Occipital lobe (tissue), 2 donors: Measurements from ENCODE around the gene GYS1. TPM values are rescaled to one million over a fixed set of nuclear protein-coding genes. Genes with fewer than 3 reads are reported as not detected.
"Not testable (repeated sequence)": the region's sequence is repeated elsewhere in the genome, so short reads cannot be mapped to it uniquely, and the experiment has no call there.

Source experiments
- DNase-seq: peaks from one replicate; lab custom pipeline; 2025; lab: John Stamatoyannopoulos, UW
- total RNA-seq: library from RNA; depleted of rRNA; stranded (reverse); fragments of >200 nt; gene quantifications from one replicate; pipeline ENCODE4 v1.2.3, GENCODE V29; 2014

GYS1 gene
- total RNA-seq, 1 donor from 2014 or later, result 14.2 TPM

GRCh38 chr19:48945817-48946216 is 47.3 kb downstream of the GYS1 start:
- no peak for DNase-seq

GRCh38 chr19:48945415-48945814 is 47.7 kb downstream of the GYS1 start:
- DNase-seq, result no peak

- no peak for DNase-seq
These were observed 50.0 kb downstream of the GYS1 start for GRCh38 chr19:48943081-48943480.

- no peak for DNase-seq
These were observed 52.2 kb downstream of the GYS1 start for GRCh38 chr19:48940902-48941301.

- DNase-seq, result no peak
These were observed 54.9 kb downstream of the GYS1 start for GRCh38 chr19:48938256-48938655.

GRCh38 chr19:48935864-48936263 is 57.2 kb downstream of the GYS1 start:
- DNase-seq, result no peak

GRCh38 chr19:48934837-48935236 is 58.3 kb downstream of the GYS1 start:
- no peak for DNase-seq

GRCh38 chr19:48933382-48933932 is 59.7 kb downstream of the GYS1 start, which contains the start of gene DHDH:
DHDH (plus strand) TSS chr19:48933699; CDS start chr19:48933722, 23 bp downstream.
- DNase-seq, result peak; percentile 57

- DNase-seq, result no peak
These were observed 64.7 kb downstream of the GYS1 start for GRCh38 chr19:48928164-48929025.

GRCh38 chr19:48927692-48928091 is 65.4 kb downstream of the GYS1 start:
- not testable (repeated sequence) for DNase-seq

GRCh38 chr19:48926909-48927308 is 66.2 kb downstream of the GYS1 start:
- peak; percentile 57 for DNase-seq

GRCh38 chr19:48925890-48926289 is 67.2 kb downstream of the GYS1 start:
- DNase-seq, result not testable (repeated sequence)

GRCh38 chr19:48925240-48925843 is 67.8 kb downstream of the GYS1 start:
- DNase-seq, result no peak

GRCh38 chr19:48922548-48923490 is 70.3 kb downstream of the GYS1 start:
- DNase-seq, result no peak

- DNase-seq, result no peak
These were observed 71.2 kb downstream of the GYS1 start for GRCh38 chr19:48921721-48922500.

- DNase-seq, result no peak
These were observed 72.2 kb downstream of the GYS1 start for GRCh38 chr19:48920949-48921348.

GRCh38 chr19:48919271-48919670 is 73.8 kb downstream of the GYS1 start:
- DNase-seq, result not testable (repeated sequence)

GRCh38 chr19:48918801-48919247 is 74.3 kb downstream of the GYS1 start:
- DNase-seq, result no peak
